HG03095 (cell line): ENCODE results near the gene MYOM1.

Experiments
- ATAC-seq: cut with Tn5 transposase; IDR thresholded peaks from one replicate; pipeline ENCODE4 v1.9.1; 2021; ENCODE audit warnings: moderate library complexity; ENCODE audit not compliant: unreplicated experiment

MYOM1 gene

GRCh38 chr18:3219631-3220335 is at the start of gene MYOM1:
Gene MYOM1 (minus strand): TSS chr18:3219968. CDS start chr18:3215223, 4,745 bp downstream.
- no peak for ATAC-seq

DNA sequence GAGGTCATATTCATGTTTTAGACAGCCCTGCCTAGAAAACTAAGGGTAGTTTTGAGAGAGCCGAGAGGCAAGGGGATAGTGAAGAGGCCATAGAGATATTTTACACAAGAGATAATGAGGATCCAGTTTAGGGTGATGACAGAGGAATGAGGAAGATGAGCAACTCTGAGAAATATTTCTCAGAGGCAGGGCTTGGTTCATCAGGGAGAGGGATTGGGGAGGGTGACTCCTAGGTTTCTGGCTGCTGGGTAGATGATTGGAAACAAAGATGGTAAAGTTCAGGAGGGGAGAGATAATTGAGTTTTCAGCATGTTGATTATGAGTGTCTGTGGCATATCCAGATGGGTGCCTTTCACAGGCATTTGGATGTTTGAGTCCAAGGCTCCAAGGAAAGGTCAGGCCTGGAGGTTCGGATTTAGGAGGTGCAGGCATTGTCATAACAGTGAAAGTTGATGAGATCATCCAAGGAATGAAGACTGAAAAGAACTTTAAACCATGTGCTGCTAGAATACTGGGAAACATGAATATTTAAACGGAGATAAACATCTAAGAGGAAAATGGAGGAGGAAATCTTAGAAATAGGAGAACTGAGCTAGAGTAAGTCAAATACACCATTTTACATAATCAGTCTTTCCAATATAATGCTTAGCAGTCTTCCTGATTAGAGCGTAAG is 49.6 kb upstream of the MYOM1 start:
- ATAC-seq, result no peak

DNA sequence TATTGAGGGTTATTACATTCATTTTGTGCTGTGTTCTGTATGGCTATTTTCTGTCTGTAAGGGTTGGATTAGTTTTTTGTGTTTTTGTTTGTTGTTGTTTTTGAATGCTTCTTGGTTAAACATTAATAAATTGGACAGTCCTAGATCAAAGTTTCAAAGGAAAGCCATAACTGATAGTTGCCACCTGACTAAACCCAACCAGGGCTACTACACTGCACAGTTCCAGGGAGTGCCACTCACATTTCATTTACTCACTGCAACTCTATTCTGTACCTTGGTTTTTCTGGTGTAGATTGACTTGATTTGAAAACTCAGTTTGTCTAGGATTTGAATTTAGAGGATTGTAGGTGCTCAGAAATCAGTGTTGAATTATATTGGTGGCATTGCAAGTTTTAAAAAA is 48.5 kb upstream of the MYOM1 start:
- no peak for ATAC-seq

DNA sequence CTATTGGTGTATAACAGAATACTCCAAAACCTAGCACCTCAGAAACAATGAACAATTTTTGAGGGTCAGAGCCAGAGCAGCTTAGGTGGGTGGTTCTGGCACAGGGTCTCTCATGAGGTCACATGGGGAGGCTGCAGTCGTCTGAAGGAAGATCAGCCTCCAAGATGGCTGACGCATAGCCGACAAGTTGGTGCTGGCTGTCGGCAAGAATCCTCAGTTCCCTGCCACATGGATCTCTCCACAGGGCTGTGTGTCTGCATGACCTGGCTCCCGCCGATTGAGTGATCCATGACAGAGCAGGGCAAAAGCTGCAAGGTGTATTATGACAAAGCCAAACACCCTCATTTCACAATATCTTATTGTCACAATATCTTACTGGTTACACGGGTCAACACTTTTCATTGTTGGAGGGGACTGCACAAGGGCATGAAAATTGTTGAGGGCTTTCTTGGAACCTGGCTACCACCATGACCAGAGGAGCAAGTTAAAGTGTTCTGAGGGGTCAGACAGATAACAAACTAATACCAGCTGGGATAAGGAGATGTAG is 46.4 kb upstream of the MYOM1 start:
- no peak for ATAC-seq

DNA sequence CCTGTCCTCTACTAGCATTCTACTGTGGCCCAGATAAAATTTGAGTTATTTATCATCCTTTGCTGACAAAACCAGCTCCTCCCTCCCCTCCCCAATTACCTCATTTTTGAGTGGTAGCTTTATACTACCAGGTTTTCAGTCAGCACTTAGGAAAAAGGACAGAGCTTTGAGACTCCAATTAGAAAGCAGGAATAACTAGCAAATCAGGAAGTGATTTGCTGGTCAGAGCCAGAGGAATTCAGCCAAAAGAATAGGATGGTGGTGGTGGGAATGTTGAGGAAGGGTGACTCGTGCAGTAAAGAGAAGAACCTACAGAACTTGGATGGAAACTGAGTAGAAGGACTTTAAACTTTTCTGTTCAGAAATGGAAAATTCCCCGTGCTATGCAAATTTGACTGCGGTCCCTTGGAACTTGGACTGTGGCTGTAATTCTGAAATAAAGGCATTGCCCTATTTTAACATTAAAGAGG is 45.8 kb upstream of the MYOM1 start:
- ATAC-seq, result no peak

- no peak for ATAC-seq
Observed at GRCh38 chr18:3264362-3264761, 44.6 kb upstream of the MYOM1 start.

- no peak for ATAC-seq
Observed at GRCh38 chr18:3263132-3263700, 43.4 kb upstream of the MYOM1 start.

GRCh38 chr18:3262234-3263131 is 42.7 kb upstream of the MYOM1 start:
- ATAC-seq, result peak; percentile 38

- peak; percentile 76 for ATAC-seq
Observed at GRCh38 chr18:3261373-3262233, 41.8 kb upstream of the MYOM1 start, which contains the start of gene MYL12B. Gene MYL12B (plus strand): TSS chr18:3262133. CDS start chr18:3272899, 10,766 bp downstream.

DNA sequence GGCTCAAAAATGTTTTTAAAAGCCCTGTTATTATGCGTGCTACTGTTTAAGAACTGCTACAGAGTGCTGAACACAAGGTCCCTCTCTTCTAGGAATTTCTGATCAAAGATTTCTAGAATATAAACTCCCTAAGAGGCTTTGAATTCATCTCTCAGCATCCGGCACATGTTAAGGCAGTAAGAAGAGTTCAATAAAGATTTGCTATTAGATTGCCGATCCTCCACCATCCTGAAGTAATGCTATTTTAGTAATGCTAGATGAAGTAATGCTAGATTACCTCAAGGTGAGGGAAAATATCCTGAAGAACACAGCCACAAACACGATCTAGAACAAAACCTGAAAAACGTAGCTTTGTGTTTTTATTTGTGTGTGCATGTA is 41.2 kb upstream of the MYOM1 start:
- ATAC-seq, result no peak

DNA sequence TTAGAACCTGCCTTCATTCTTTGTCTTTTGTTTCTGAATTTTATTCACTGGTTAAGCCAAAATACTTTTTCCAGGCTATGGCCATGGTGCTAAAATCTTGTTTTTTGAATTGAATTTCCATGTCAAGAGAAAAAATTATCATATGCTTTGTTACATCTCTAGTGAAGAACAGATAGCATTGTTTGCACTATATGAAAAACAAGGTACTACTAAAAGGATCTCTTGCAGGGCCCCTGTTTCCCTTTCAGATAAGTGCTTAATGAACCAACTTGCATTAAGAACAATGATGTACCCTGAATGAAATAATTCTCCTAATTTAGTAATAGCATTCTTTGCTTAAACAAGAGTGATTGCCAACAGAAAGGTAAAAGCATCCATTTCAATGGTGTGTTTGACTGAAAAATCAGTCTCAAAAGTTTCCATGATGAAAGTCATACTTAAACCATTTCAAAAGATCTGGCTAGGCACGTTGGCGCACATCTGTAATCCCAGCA is 37.9 kb upstream of the MYOM1 start:
- ATAC-seq, result no peak

GRCh38 chr18:3256693-3257626 is 37.2 kb upstream of the MYOM1 start:
- no peak for ATAC-seq

- no peak for ATAC-seq
Observed at GRCh38 chr18:3255611-3256165, 35.9 kb upstream of the MYOM1 start.

- ATAC-seq, result no peak
Observed at GRCh38 chr18:3254725-3255124, 35.0 kb upstream of the MYOM1 start.

DNA sequence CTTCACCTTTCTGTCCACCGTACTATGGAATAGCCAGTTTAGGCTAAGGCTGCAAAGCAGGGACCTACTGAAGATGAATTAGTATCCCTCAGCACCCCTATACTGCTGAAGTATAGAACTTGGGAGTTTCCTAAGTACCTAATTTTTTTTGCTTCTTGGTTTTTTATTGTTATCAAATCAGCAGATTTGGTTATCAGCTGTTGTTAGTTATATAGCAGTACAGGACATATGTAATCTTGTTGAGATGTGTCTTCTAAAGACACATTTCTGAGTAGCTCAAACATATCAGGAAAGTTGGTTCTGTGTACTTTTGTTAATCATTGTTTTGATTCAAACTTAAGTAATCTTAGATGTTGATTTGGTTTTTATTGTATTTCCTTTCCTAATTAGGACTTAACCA is 33.1 kb upstream of the MYOM1 start:
- ATAC-seq, result no peak

- no peak for ATAC-seq
Observed at GRCh38 chr18:3251963-3252277, 32.2 kb upstream of the MYOM1 start.

- no peak for ATAC-seq
Observed at GRCh38 chr18:3251249-3251962, 31.6 kb upstream of the MYOM1 start.
